IMR-90 (cell line): ENCODE data around the gene ZMYM4. TPM values are rescaled to one million over a fixed set of nuclear protein-coding genes. Genes with fewer than 3 reads are reported as not detected.

Experiments used
- ATAC-seq: fragments of 200-7000 bp; cut with Tn5 transposase; 2 replicates; pipeline ENCODE4 v1.9.1; 2020; ENCODE audit warnings: low read depth, mild to moderate bottlenecking, moderate library complexity
- BruUV-seq: library from RNA; stranded (reverse); fragments of 400-500 nt; replicated peaks from 2 replicates; lab custom pipeline; 2021; lab: Mats Ljungman, UMichigan
- CTCF ChIA-PET: fragments of 300-600 bp; formaldehyde crosslinking; extraction: SDS; loops from one replicate; lab custom pipeline; 2021; ENCODE audit warnings: antibody characterized with exemption; lab: Yijun Ruan, JAX
- POLR2A ChIA-PET: fragments of 300-600 bp; sonication (Branson Sonifier 250); formaldehyde crosslinking; loops from one replicate; lab custom pipeline; 2022; ENCODE audit warnings: antibody characterized with exemption; ENCODE audit not compliant: unreplicated experiment; lab: Charles Lee
- DNase-seq: peaks from one replicate; pipeline ENCODE4 v3.0.0; 2013
- H2AFZ ChIP-seq: replicated peaks from 2 replicates; pipeline ENCODE3; 2013; ENCODE audit warnings: low read length, mild to moderate bottlenecking; ENCODE audit not compliant: poor library complexity
- H2AK5ac ChIP-seq: 2 replicates; pipeline ENCODE4 v1.6.1; 2013; ENCODE audit warnings: low read depth, low read length, inconsistent platforms
- H2AK9ac ChIP-seq: replicated peaks from 2 replicates; pipeline ENCODE3; 2013; ENCODE audit warnings: mild to moderate bottlenecking, low read depth, low read length, moderate library complexity; ENCODE audit not compliant: poor library complexity
- H2BK120ac ChIP-seq: 2 replicates; pipeline ENCODE4 v1.6.1; 2013; ENCODE audit warnings: low read depth, low read length, inconsistent platforms
- H2BK15ac ChIP-seq: 3 replicates; pipeline ENCODE4 v1.6.1; 2013; ENCODE audit warnings: low read depth, low read length, inconsistent platforms
- H2BK20ac ChIP-seq: 2 replicates; pipeline ENCODE4 v1.6.1; 2013; ENCODE audit warnings: low read depth, mild to moderate bottlenecking, inconsistent platforms, low read length, moderate library complexity
- H2BK5ac ChIP-seq: 2 replicates; pipeline ENCODE4 v1.6.1; 2013; ENCODE audit warnings: mild to moderate bottlenecking, low read depth, low read length, inconsistent platforms; ENCODE audit not compliant: poor library complexity, severe bottlenecking
- H3K14ac ChIP-seq: replicated peaks from 2 replicates; pipeline ENCODE4 v1.6.1; 2013; ENCODE audit warnings: low read depth, low read length, inconsistent platforms
- H3K18ac ChIP-seq: 2 replicates; pipeline ENCODE4 v1.6.1; 2013; ENCODE audit warnings: low read depth, low read length, control low read depth
- H3K23ac ChIP-seq: 2 replicates; pipeline ENCODE4 v1.6.1; 2013; ENCODE audit warnings: low read depth, low read length, inconsistent platforms
- H3K27ac ChIP-seq: 2 replicates; pipeline ENCODE4 v1.5.1; 2013; ENCODE audit warnings: mild to moderate bottlenecking, control low read depth, low read length; ENCODE audit not compliant: insufficient read depth
- H3K27me3 ChIP-seq: 2 replicates; pipeline ENCODE4 v1.6.1; 2013; ENCODE audit warnings: low read length; ENCODE audit not compliant: control insufficient read depth, insufficient read depth
- H3K36me3 ChIP-seq: 2 replicates; pipeline ENCODE4 v1.6.1; 2013; ENCODE audit warnings: low read length, mixed read lengths; ENCODE audit not compliant: control insufficient read depth, insufficient read depth
- H3K4ac ChIP-seq: 2 replicates; pipeline ENCODE4 v1.6.1; 2013; ENCODE audit warnings: low read depth, low read length, inconsistent platforms
- H3K4me1 ChIP-seq: 2 replicates; pipeline ENCODE4 v1.6.1; 2013; ENCODE audit warnings: low read length, mixed read lengths; ENCODE audit not compliant: control insufficient read depth, insufficient read depth
- H3K4me2 ChIP-seq: 2 replicates; pipeline ENCODE4 v1.6.1; 2013; ENCODE audit warnings: low read depth, mild to moderate bottlenecking, control low read depth, low read length, moderate library complexity
- H3K4me3 ChIP-seq: 2 replicates; pipeline ENCODE4 v1.5.1; 2013; ENCODE audit warnings: low read depth, mild to moderate bottlenecking, control low read depth, low read length, moderate library complexity; ENCODE audit not compliant: insufficient read depth
- H3K56ac ChIP-seq: 2 replicates; pipeline ENCODE4 v1.6.1; 2013; ENCODE audit warnings: low read length, inconsistent platforms; ENCODE audit not compliant: insufficient read depth; ENCODE audit errors: extremely low read depth
- H3K79me1 ChIP-seq, 2 experiments: 2 replicates each; pipeline ENCODE4 v1.6.1; 2013; ENCODE audit warnings: low read length in 2 of 2, inconsistent platforms in 1 of 2, low read depth in 1 of 2
- H3K9ac ChIP-seq: 2 replicates; pipeline ENCODE4 v1.6.1; 2013; ENCODE audit warnings: low read depth, low read length, control low read depth
- H3K9me1 ChIP-seq: 2 replicates; pipeline ENCODE4 v1.6.1; 2013; ENCODE audit warnings: low read length, inconsistent platforms; ENCODE audit not compliant: insufficient read depth
- H3K9me3 ChIP-seq: 2 replicates; pipeline ENCODE4 v1.6.1; 2013; ENCODE audit warnings: low read length; ENCODE audit not compliant: control insufficient read depth, insufficient read depth
- H4K20me1 ChIP-seq: 2 replicates; pipeline ENCODE4 v1.6.1; 2013; ENCODE audit warnings: low read length, inconsistent platforms; ENCODE audit not compliant: insufficient read depth
- H4K5ac ChIP-seq: 2 replicates; pipeline ENCODE4 v1.6.1; 2013; ENCODE audit warnings: mild to moderate bottlenecking, low read depth, low read length, control low read depth
- H4K8ac ChIP-seq, 2 experiments: 2 replicates each; pipeline ENCODE4 v1.6.1; 2013; ENCODE audit warnings: low read depth in 2 of 2, low read length in 2 of 2, control low read depth in 1 of 2, inconsistent platforms in 1 of 2
- H4K91ac ChIP-seq: 2 replicates; pipeline ENCODE4 v1.6.1; 2013; ENCODE audit warnings: low read depth, low read length, inconsistent platforms; ENCODE audit not compliant: insufficient read depth
- NFE2L2 ChIP-seq: fragments of 150-350 bp; IDR thresholded peaks from 2 replicates; pipeline ENCODE4 v1.6.1; 2016; ENCODE audit warnings: low read depth, mild to moderate bottlenecking, low read length
- RCOR1 ChIP-seq: IDR thresholded peaks from 2 replicates; pipeline ENCODE4 v1.6.1; 2012; ENCODE audit warnings: mild to moderate bottlenecking, low read length, improper control_type of control experiment; ENCODE audit not compliant: insufficient replicate concordance
- RFX5 ChIP-seq: IDR thresholded peaks from 2 replicates; pipeline ENCODE4 v1.8.0; 2012; ENCODE audit warnings: low read depth, mild to moderate bottlenecking, low read length, moderate library complexity
- WGBS, 2 experiments: methylation state at CpG; one replicate each; pipeline versions ENCODE4 v1.1.5 to v1.1.7; 2013; ENCODE audit warnings: missing lambda C conversion rate in 2 of 2; ENCODE audit not compliant: insufficient read length in 1 of 2; ENCODE audit errors: extremely low coverage in 2 of 2; 5-methylcytosine and 5-hydroxymethylcytosine counted together
- dilution Hi-C: fragments of 300-500 bp; cut with HindIII; formaldehyde crosslinking; loops from one replicate; pipeline ENCODE4 v1.14.3; 2018; ENCODE audit warnings: low sequenced_read_pairs; ENCODE audit not compliant: unreplicated experiment
- in situ Hi-C: fragments of 300-500 bp; cut with MboI; formaldehyde crosslinking; loops from 3 replicates; pipeline ENCODE4 v1.14.3; 2019; ENCODE audit warnings: low sequenced_read_pairs, inconsistent platforms, mixed read lengths
- intact Hi-C: fragments of 100-400 bp; cut with micrococcal nuclease; formaldehyde crosslinking; loops from 2 replicates; pipeline ENCODE4 v1.10.0; 2022
- polyA plus RNA-seq, 3 experiments: library from polyadenylated mRNA; depleted of rRNA; stranded (reverse); fragments of >200 nt; gene quantifications; 2 replicates each; pipeline ENCODE4 v1.2.3, GENCODE V29; 2012; ENCODE audit warnings: low replicate concordance in 1 of 3
- total RNA-seq: library from RNA; depleted of rRNA; stranded (reverse); fragments of >200 nt; gene quantifications from 2 replicates; pipeline ENCODE4 v1.2.3, GENCODE V29; 2012

Gene ZMYM4
- total and polyA plus RNA-seq, 2 of the 4 experiments (the other 2 are of a cell fraction): 14.7 to 53.8 TPM

DNA sequence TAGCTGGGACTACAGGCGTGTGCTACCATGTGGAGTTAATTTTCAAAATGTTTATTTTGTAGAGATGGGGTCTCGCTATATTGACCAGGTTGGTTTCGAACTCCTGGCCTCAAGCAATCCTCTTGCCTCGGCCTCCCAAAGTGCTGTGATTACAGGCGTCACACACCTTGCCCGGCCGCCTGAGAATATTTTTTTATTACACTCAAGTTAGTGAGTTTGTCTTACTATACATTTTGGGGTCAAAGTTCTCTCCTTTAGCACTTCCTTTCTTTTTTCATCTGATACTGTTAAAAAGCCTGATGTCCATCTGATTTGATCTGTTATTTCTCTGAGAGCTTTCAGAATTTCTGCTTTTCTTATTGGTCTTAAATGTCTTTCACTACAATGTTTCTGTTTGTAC, 159.9 kb downstream of the ZMYM4 start:
- no peak overlapping the region for H2AFZ ChIP-seq
- no peak overlapping the region for H3K4ac ChIP-seq
- H3K4me2 ChIP-seq: no peak overlapping the region
- no peak overlapping the region for H3K27ac ChIP-seq
- ChIA-PET POLR2A (no interaction called here), CTCF (no interaction called here)
- peaks cover 0 to 3% of the 10 kb centered on the region in 2 experiments; a peak in 2 of 4 replicates for H3K79me1 ChIP-seq
- ATAC-seq (no peak), DNase-seq (no peak)
- H4K91ac ChIP-seq: no peak overlapping the region
- H4K20me1 ChIP-seq: peaks cover 3% of the 10 kb centered on the region; the same call in 1 of the 2 replicates
- no TSS peak for BruUV-seq
- no peaks in the 10 kb centered on the region for H3K9me3 ChIP-seq
- in situ Hi-C loops: no loop called here
- no CpG with 5 or more reads among the region's 7 CpGs for WGBS, 2 experiments
- H3K56ac ChIP-seq: no peak overlapping the region
- H3K4me3 ChIP-seq: no peak overlapping the region
- no peak overlapping the region for H3K14ac ChIP-seq
- no peak overlapping the region for H2BK20ac ChIP-seq
- peaks cover 21% of the 10 kb centered on the region for H3K36me3 ChIP-seq
- TF ChIP-seq RFX5 (no peak), NFE2L2 (no peak), RCOR1 (no peak)
- peaks cover 7% of the 10 kb centered on the region for H3K9me1 ChIP-seq
- peaks cover 2% of the 10 kb centered on the region; the same call in 1 of the 2 replicates for H3K4me1 ChIP-seq
- H2AK9ac ChIP-seq: no peak overlapping the region
- no peak overlapping the region for H4K5ac ChIP-seq
- no peak overlapping the region for H2BK15ac ChIP-seq
- no peak overlapping the region for H2BK5ac ChIP-seq
- dilution Hi-C loops: no loop called here
- H2AK5ac ChIP-seq: no peak overlapping the region
- no peak overlapping the region for H3K18ac ChIP-seq
- intact Hi-C loops: no loop called here
- no peak overlapping the region for H3K9ac ChIP-seq
- H3K23ac ChIP-seq: no peak overlapping the region
- H3K27me3 ChIP-seq: no peaks in the 10 kb centered on the region
- H4K8ac ChIP-seq: no peak overlapping the region
- H2BK120ac ChIP-seq: no peak overlapping the region
